Right lobe of liver (tissue), 6 donors: Measurements from ENCODE around the gene CAMK4. TPM values are rescaled to one million over a fixed set of nuclear protein-coding genes. Genes with fewer than 3 reads are reported as not detected.

Experiments used
- ATAC-seq, 4 donors: fragments of 200-7000 bp; cut with Tn5 transposase; one replicate each; pipeline ENCODE4 v1.9.1; 2020; ENCODE audit warnings: mild to moderate bottlenecking in 4 of 4, moderate library complexity in 4 of 4
- DNase-seq, 3 donors: peaks; one replicate each; pipeline ENCODE4 v3.0.0-alpha.2; 2020
- H3K27ac ChIP-seq, 3 donors: fragments of 200-600 bp; one replicate each; pipeline ENCODE4 v1.8.0; 2022
- H3K27me3 ChIP-seq, 2 donors: fragments of 200-600 bp; one replicate each; pipeline ENCODE4 v1.8.0; 2022
- H3K36me3 ChIP-seq, 4 donors: fragments of 200-600 bp; sonication (generic) in 1 of 4; one replicate each; pipeline versions ENCODE4 v1.5.1 to v1.8.0; 2017 to 2022; ENCODE audit warnings: control low read depth in 1 of 4
- H3K4me1 ChIP-seq, 4 donors: fragments of 200-600 bp; sonication (generic) in 1 of 4; one replicate each; pipeline versions ENCODE4 v1.5.1 to v1.8.0; 2017 to 2022; ENCODE audit warnings: control low read depth in 1 of 4
- H3K4me3 ChIP-seq, 3 donors: fragments of 200-600 bp; one replicate each; pipeline ENCODE4 v1.8.0; 2022
- H3K9me3 ChIP-seq, 4 donors: fragments of 200-600 bp; sonication (generic) in 1 of 4; one replicate each; pipeline versions ENCODE4 v1.5.1 to v1.8.0; 2017 to 2022; ENCODE audit warnings: control low read depth in 1 of 4
- CTCF ChIP-seq, 4 donors: fragments of 200-600 bp in 3 of 4; fragments of 450-650 bp in 1 of 4; IDR thresholded peaks; one replicate each; pipeline versions ENCODE4 v1.5.1 to v1.8.0; 2016 to 2022; ENCODE audit warnings: antibody characterized with exemption in 4 of 4, mild to moderate bottlenecking in 2 of 4
- POLR2A ChIP-seq: fragments of 450-650 bp; IDR thresholded peaks from one replicate; pipeline ENCODE4 v1.6.1; 2017; ENCODE audit warnings: antibody characterized with exemption, mild to moderate bottlenecking
- WGBS: methylation state at CpG from one replicate; pipeline ENCODE4 v1.1.6; 2018; ENCODE audit warnings: low coverage, low lambda C conversion rate; ENCODE audit not compliant: insufficient coverage; ENCODE audit errors: missing lambda C conversion rate; 5-methylcytosine and 5-hydroxymethylcytosine counted together
- intact Hi-C, 2 donors: fragments of 100-400 bp; cut with DNase I; formaldehyde crosslinking; loops; one replicate each; pipeline versions ENCODE4 v1.11.2 to v1.14.1; 2022
- total RNA-seq, 6 experiments: library from RNA; depleted of rRNA in 2 of 6; stranded (reverse); fragments of >200 nt in 2 of 6; fragmentation: NEBNext Ultra II Directional in 3 of 6; extraction: Animal tissue kit (Norgen Biotek cat#: 25700) in 3 of 6; gene quantifications; one replicate each; pipeline versions ENCODE4 v1.1.0 to v1.2.4, GENCODE V29; 2016 to 2023
- donor health status: DM: no; HTN: yes; CAD: no.
- donor health status: DM: no; HTN: no; CAD: no.
- donor health status: DM: no; HTN: no; CAD: no.
- donor health status: DM: no; HTN: yes; CAD: no.
- donor health status: DM: no; HTN: yes; CAD: no.

The CAMK4 gene
- total RNA-seq, 6 experiments from 2014 or later: 0.81 to 4.3 (median 1.3) TPM

- no peak for TF ChIP-seq CTCF (IDR thresholded peaks at IDR 0.05)
- no peak for TF ChIP-seq POLR2A
- H3K9me3 ChIP-seq: no peaks in the 10 kb centered on the region
- H3K4me1 ChIP-seq: no peaks in the 10 kb centered on the region
- 100% methylated on average over 1 of the region's 1 CpG for WGBS
- no peaks in the 10 kb centered on the region for H3K36me3 ChIP-seq
- no peak overlapping the region for H3K27ac ChIP-seq
- DNase-seq (no peak), ATAC-seq (no peak)
- no peak overlapping the region for H3K4me3 ChIP-seq
- intact Hi-C loops: no loop called here
- no peaks in the 10 kb centered on the region for H3K27me3 ChIP-seq
These were observed 215.4 kb downstream of the CAMK4 start for GRCh38 chr5:111439473-111440075.

- DNase-seq (no peak), ATAC-seq (no peak)
- TF ChIP-seq CTCF (IDR thresholded peaks at IDR 0.05) (no peak), POLR2A (no peak)
- intact Hi-C loops: no loop called here
- Histone ChIP-seq H3K9me3 (no peaks in the 10 kb centered on the region), H3K27ac (no peak overlapping the region), H3K4me3 (no peak overlapping the region), H3K4me1 (no peaks in the 10 kb centered on the region), H3K36me3 (no peaks in the 10 kb centered on the region), H3K27me3 (no peaks in the 10 kb centered on the region)
- WGBS: 43% methylated on average over 1 of the region's 1 CpG
These were observed 222.9 kb downstream of the CAMK4 start for GRCh38 chr5:111447099-111447498.

GRCh38 chr5:111447822-111448221 lies 223.6 kb downstream of the CAMK4 start:
- Histone ChIP-seq H3K36me3 (no peaks in the 10 kb centered on the region), H3K27ac (no peak overlapping the region), H3K9me3 (no peaks in the 10 kb centered on the region), H3K27me3 (no peaks in the 10 kb centered on the region), H3K4me1 (no peaks in the 10 kb centered on the region), H3K4me3 (no peak overlapping the region)
- 35% methylated on average over 2 of the region's 2 CpGs for WGBS
- intact Hi-C loops: no loop called here
- DNase-seq (no peak), ATAC-seq (no peak)
- TF ChIP-seq CTCF (IDR thresholded peaks at IDR 0.05) (no peak), POLR2A (no peak)

- 80% methylated on average over 1 of the region's 1 CpG for WGBS
- no peak for ATAC-seq
- H3K9me3 ChIP-seq: no peaks in the 10 kb centered on the region
- H3K36me3 ChIP-seq: no peaks in the 10 kb centered on the region
- H3K27me3 ChIP-seq: no peaks in the 10 kb centered on the region
- H3K4me3 ChIP-seq: no peak overlapping the region
- H3K4me1 ChIP-seq: no peaks in the 10 kb centered on the region
- TF ChIP-seq POLR2A (no peak), CTCF (IDR thresholded peaks at IDR 0.05) (no peak)
- DNase-seq: no peak
- no peak overlapping the region for H3K27ac ChIP-seq
- intact Hi-C loops: no loop called here
These were observed 229.1 kb downstream of the CAMK4 start for GRCh38 chr5:111453295-111453694.

- no peak for DNase-seq
- no peak for ATAC-seq
- no peaks in the 10 kb centered on the region for H3K9me3 ChIP-seq
- no peaks in the 10 kb centered on the region for H3K4me1 ChIP-seq
- TF ChIP-seq POLR2A (no peak), CTCF (IDR thresholded peaks at IDR 0.05) (no peak)
- H3K36me3 ChIP-seq: no peaks in the 10 kb centered on the region
- H3K27me3 ChIP-seq: no peaks in the 10 kb centered on the region
- intact Hi-C loops: no loop called here
- 65% methylated on average over 2 of the region's 2 CpGs for WGBS
- no peak overlapping the region for H3K4me3 ChIP-seq
- H3K27ac ChIP-seq: no peak overlapping the region
These were observed 229.6 kb downstream of the CAMK4 start for GRCh38 chr5:111453747-111454146.
